Activated naive CD4-positive, alpha-beta T cell (primary cell): ENCODE measurements around the gene GHRHR.

ENCODE experiments used
- DNase-seq, 4 experiments: peaks; one replicate each; lab custom pipeline; 2025; lab: John Stamatoyannopoulos, UW

Gene GHRHR

GRCh38 chr7:30968747-30969603 is 5.2 kb downstream of the GHRHR start:
- no peak for DNase-seq

- DNase-seq: no peak
Observed at GRCh38 chr7:30969604-30969970, 5.8 kb downstream of the GHRHR start.

GRCh38 chr7:30970074-30970473 is 6.3 kb downstream of the GHRHR start:
- DNase-seq: no peak

- no peak for DNase-seq
Observed at GRCh38 chr7:30970594-30971094, 6.9 kb downstream of the GHRHR start.

GRCh38 chr7:30971440-30971839 is 7.7 kb downstream of the GHRHR start:
- no peak for DNase-seq

- no peak for DNase-seq
Observed at GRCh38 chr7:30971840-30972563, 8.2 kb downstream of the GHRHR start.

- no peak for DNase-seq
Observed at GRCh38 chr7:30973292-30973691, 9.5 kb downstream of the GHRHR start.

GRCh38 chr7:30973791-30974604 is 10.2 kb downstream of the GHRHR start:
- no peak for DNase-seq

GRCh38 chr7:30974605-30975255 is 11.0 kb downstream of the GHRHR start:
- no peak for DNase-seq

- no peak for DNase-seq
Observed at GRCh38 chr7:30975256-30975899, 11.6 kb downstream of the GHRHR start.

- DNase-seq: no peak
Observed at GRCh38 chr7:30976381-30976780, 12.6 kb downstream of the GHRHR start.

GRCh38 chr7:30977222-30977621 is 13.5 kb downstream of the GHRHR start:
- no peak for DNase-seq

GRCh38 chr7:30977896-30978564 is 14.3 kb downstream of the GHRHR start:
- no peak for DNase-seq

- DNase-seq: no peak
Observed at GRCh38 chr7:30979027-30979426, 15.3 kb downstream of the GHRHR start.

GRCh38 chr7:30980194-30980593 is 16.4 kb downstream of the GHRHR start:
- no peak for DNase-seq

- DNase-seq: no peak
Observed at GRCh38 chr7:30980751-30981150, 17.0 kb downstream of the GHRHR start.

- peak; percentile 48 to 73 (median 58) for DNase-seq
Observed at GRCh38 chr7:30983042-30983913, 19.5 kb downstream of the GHRHR start.

GRCh38 chr7:30983914-30984247 is 20.1 kb downstream of the GHRHR start:
- DNase-seq: no peak

- DNase-seq: no peak
Observed at GRCh38 chr7:30984359-30985107, 20.8 kb downstream of the GHRHR start.
